ENCODE data around the gene COL26A1.

Gene COL26A1

DNA sequence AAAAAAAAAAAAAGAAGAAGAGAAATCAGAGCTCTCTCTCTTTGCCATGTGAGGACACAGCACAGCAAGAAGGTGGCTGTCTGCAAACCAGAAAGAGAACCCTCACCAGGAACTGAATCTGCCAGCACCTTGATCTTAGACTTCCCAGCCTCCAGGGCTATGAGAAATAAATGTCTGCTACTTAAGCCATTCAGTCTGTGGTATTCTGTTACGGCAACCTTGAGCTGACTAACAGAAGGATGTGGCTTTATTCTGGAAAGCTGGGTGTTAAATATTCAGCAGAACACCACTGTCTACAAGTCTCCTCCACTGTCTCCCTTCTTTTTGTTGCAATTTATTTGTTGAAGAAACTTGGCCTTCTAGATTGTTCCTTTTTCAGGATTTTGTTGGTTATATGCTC is 5.0 kb downstream of the COL26A1 start:
- Histone ChIP-seq H3K4me3 (no peak overlapping the region), H3K27ac (no peak overlapping the region), H3K27me3 (peaks cover 0 to 78% of the 10 kb centered on the region in 2 donors), H3K4me1 (peaks cover 0 to 17% (median 16%) of the 10 kb centered on the region in 4 donors), H3K36me3 (no peaks in the 10 kb centered on the region), H3K9me3 (no peaks in the 10 kb centered on the region)
- intact Hi-C loops (cut with DNase I; ENCODE audit: low total_unique reads): no loop called here
- DNase-seq: no peak
- TF ChIP-seq, protein P1, sequence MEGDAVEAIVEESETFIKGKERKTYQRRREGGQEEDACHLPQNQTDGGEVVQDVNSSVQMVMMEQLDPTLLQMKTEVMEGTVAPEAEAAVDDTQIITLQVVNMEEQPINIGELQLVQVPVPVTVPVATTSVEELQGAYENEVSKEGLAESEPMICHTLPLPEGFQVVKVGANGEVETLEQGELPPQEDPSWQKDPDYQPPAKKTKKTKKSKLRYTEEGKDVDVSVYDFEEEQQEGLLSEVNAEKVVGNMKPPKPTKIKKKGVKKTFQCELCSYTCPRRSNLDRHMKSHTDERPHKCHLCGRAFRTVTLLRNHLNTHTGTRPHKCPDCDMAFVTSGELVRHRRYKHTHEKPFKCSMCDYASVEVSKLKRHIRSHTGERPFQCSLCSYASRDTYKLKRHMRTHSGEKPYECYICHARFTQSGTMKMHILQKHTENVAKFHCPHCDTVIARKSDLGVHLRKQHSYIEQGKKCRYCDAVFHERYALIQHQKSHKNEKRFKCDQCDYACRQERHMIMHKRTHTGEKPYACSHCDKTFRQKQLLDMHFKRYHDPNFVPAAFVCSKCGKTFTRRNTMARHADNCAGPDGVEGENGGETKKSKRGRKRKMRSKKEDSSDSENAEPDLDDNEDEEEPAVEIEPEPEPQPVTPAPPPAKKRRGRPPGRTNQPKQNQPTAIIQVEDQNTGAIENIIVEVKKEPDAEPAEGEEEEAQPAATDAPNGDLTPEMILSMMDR (IDR thresholded peaks at IDR 0.05): no peak

DNA sequence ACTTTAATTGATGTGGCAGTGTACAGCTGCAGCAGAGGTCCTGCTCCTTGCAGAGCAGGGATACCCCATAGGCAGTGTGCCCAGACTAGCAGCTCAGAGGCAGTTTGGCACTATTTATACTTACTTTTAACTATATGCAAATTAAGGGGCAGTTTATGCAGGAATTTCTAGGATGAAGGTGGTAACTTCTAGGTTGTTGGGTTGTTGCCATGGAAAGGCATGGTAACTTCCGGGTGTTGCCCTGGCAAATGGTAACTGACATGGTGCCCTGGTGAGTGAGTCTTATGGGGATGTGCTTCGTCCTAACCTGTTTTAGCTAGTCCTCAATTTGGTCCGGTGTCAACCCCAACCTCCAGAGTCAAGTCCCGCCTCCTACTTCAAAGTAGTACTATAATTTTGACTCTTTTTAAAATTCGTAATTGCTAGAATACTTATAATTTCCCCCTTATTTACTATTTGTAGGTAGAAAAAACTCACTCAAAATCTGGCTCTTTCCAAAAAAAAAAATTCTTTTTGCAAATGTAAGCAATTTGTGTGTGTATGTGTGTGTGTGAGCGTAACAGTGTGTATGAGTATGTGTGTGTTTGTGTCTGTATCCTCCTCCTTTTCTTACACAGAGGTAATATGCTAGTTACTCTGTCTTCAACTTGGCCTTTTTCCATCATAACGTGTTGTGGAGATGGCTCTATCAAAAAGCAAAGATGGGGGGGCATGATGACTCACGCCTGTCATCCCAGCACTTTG is 5.9 kb downstream of the COL26A1 start:
- H3K27me3 ChIP-seq: peaks cover 0 to 76% of the 10 kb centered on the region in 2 donors
- H3K36me3 ChIP-seq: no peaks in the 10 kb centered on the region
- no peak for DNase-seq
- no peak overlapping the region for H3K4me3 ChIP-seq
- no peaks in the 10 kb centered on the region for H3K9me3 ChIP-seq
- peaks cover 0 to 8% (median 7%) of the 10 kb centered on the region in 4 donors for H3K4me1 ChIP-seq
- TF ChIP-seq, protein P1 (IDR thresholded peaks at IDR 0.05): no peak
- intact Hi-C loops (cut with DNase I; ENCODE audit: low total_unique reads): no loop called here
- H3K27ac ChIP-seq: no peak overlapping the region

DNA sequence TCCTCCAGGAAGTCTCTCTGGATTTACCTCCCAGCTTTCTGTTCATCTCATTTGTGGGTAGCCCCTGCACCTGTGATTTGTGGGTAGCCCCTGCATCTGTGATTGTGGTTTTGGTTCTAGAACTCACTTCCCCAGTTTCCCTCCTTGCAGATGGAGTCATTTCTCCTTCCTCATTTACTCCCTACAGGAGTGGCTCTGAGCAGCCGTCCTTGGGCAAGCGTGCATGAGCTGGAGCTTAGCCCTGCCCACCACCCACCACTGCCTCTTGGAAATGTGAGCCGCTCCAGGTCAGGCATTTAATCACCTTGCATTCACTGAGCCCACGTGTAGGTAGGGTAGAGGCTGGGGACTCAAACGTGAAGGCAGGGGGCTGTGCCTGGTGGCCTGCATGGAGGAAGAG is 8.2 kb downstream of the COL26A1 start:
- DNase-seq: no peak
- intact Hi-C loops (cut with DNase I; ENCODE audit: low total_unique reads): no loop called here
- Histone ChIP-seq H3K9me3 (no peaks in the 10 kb centered on the region), H3K27me3 (peaks cover 0 to 63% of the 10 kb centered on the region in 2 donors), H3K4me1 (no peaks in the 10 kb centered on the region), H3K27ac (no peak overlapping the region), H3K4me3 (no peak overlapping the region), H3K36me3 (no peaks in the 10 kb centered on the region)
- TF ChIP-seq, protein P1 (IDR thresholded peaks at IDR 0.05): no peak

DNA sequence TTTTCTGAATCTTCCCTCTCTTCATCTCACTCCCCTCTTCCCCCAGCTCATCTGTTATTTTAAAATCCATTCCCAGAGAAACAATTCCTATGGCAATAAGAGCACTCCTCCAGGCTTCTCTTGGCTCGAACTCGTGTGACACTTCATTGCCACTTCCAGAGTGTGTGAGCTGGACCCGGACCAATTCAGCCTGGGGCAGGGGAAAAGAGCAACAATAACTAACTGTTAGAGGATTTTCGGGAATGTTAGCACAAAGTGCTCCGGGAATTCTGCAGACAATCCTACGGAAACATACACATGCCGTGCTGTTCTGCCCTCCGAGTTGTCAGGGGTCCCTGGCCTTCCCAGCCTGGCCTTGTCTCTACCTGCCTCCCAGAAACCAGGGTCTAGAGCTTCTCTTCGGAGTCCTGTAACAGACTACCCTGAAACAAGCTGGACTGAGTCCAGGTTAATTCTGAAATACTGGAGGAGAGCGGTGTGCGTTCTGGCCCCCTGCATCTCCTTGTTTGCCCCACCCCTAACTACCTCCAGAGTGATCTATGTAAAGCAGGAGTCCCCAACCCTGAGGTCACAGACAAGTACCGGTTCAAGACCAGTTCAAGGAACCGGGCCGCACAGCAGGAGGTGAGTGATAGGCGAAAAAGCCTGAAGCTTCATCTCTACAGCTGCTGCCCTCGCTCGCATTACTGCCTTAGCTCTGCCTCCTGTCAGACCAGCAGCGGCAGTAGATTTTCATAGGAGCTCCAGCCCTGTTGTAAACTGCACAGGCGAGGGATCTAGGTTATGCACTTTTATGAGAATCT is 11.3 kb downstream of the COL26A1 start:
- no peaks in the 10 kb centered on the region for H3K9me3 ChIP-seq
- peaks cover 0 to 7% (median 5%) of the 10 kb centered on the region in 4 donors for H3K4me1 ChIP-seq
- H3K36me3 ChIP-seq: no peaks in the 10 kb centered on the region
- TF ChIP-seq, protein P1 (IDR thresholded peaks at IDR 0.05): no peak
- H3K4me3 ChIP-seq: no peak overlapping the region
- DNase-seq: no peak
- intact Hi-C loops (cut with DNase I; ENCODE audit: low total_unique reads): no loop called here
- H3K27ac ChIP-seq: no peak overlapping the region
- peaks cover 0 to 46% of the 10 kb centered on the region in 2 donors for H3K27me3 ChIP-seq

DNA sequence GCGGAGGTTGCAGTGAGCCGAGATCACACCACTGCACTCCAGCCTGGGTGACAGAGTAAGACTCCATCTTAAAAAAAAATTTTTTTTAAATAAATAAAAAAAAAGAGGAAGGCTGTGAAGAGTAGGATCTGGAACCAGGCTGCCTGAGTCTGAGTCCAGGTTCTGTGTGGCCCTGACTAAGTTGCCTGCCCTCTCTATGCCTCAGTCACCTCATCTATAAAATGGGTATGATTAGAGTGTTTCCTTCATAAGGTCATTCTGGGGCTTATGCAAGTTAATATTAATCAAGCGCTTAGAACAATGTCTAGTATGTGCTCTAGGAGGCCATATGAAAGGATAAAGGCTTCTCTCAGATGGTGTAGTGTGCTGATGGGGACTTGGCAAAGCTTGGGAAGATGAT is 12.3 kb downstream of the COL26A1 start:
- Histone ChIP-seq H3K36me3 (no peaks in the 10 kb centered on the region), H3K9me3 (no peaks in the 10 kb centered on the region), H3K4me1 (peaks cover 0 to 9% (median 6%) of the 10 kb centered on the region in 4 donors), H3K27me3 (peaks cover 0 to 41% of the 10 kb centered on the region in 2 donors), H3K27ac (no peak overlapping the region), H3K4me3 (no peak overlapping the region)
- DNase-seq: no peak
- intact Hi-C loops (cut with DNase I; ENCODE audit: low total_unique reads): no loop called here
- TF ChIP-seq, protein P1 (IDR thresholded peaks at IDR 0.05): no peak
